Keratinocyte (primary cell): ENCODE results near the gene TH. TPM values are rescaled to one million over a fixed set of nuclear protein-coding genes. Genes with fewer than 3 reads are reported as not detected.

ENCODE experiments used
- DNase-seq: peaks from one replicate; pipeline ENCODE4 v3.0.0-alpha.2; 2011; ENCODE audit warnings: low read depth, missing footprints, low spot score
- FAIRE-seq: peaks from 2 replicates; lab custom pipeline; 2011; peaks lifted over from hg19 to GRCh38; lab: Jason Lieb, UNC
- H2AFZ ChIP-seq: 2 replicates; pipeline ENCODE4 v1.6.0; 2012; ENCODE audit warnings: low read length, control low read depth, inconsistent platforms; ENCODE audit not compliant: control insufficient read depth
- H3K27ac ChIP-seq: 2 replicates; pipeline ENCODE4 v1.5.1; 2011; ENCODE audit warnings: low read length; ENCODE audit not compliant: control insufficient read depth, insufficient read depth
- H3K27me3 ChIP-seq: 3 replicates; pipeline ENCODE4 v1.6.0; 2011; ENCODE audit warnings: low read length; ENCODE audit not compliant: control insufficient read depth, insufficient read depth; ENCODE audit errors: extremely low read depth
- H3K36me3 ChIP-seq, 2 experiments: 2 replicates in 1 of 2; 3 replicates in 1 of 2; pipeline ENCODE4 v1.5.1; 2011; ENCODE audit warnings: low read length in 2 of 2, mild to moderate bottlenecking in 1 of 2; ENCODE audit not compliant: control insufficient read depth in 2 of 2, insufficient read depth in 2 of 2; ENCODE audit errors: extremely low read depth in 1 of 2
- H3K4me1 ChIP-seq: 3 replicates; pipeline ENCODE4 v1.5.1; 2011; ENCODE audit warnings: low read length; ENCODE audit not compliant: control insufficient read depth, insufficient read depth; ENCODE audit errors: extremely low read depth
- H3K4me2 ChIP-seq: 3 replicates; pipeline ENCODE4 v1.6.0; 2011; ENCODE audit warnings: low read depth, low read length; ENCODE audit not compliant: control insufficient read depth, insufficient read depth; ENCODE audit errors: extremely low read depth
- H3K4me3 ChIP-seq, 3 experiments: fragments of 200-600 bp in 1 of 3; sonication (generic) in 1 of 3; 2 replicates in 2 of 3; 3 replicates in 1 of 3; pipeline ENCODE4 v1.5.1; 2011 to 2016; ENCODE audit warnings: low read length in 3 of 3, mild to moderate bottlenecking in 3 of 3, control low read depth in 2 of 3, inconsistent platforms in 1 of 3, low read depth in 1 of 3, mixed read lengths in 1 of 3, mixed run types in 1 of 3, moderate library complexity in 1 of 3; ENCODE audit not compliant: control insufficient read depth in 2 of 3, insufficient read depth in 2 of 3; ENCODE audit errors: extremely low read depth in 1 of 3
- H3K79me2 ChIP-seq: 2 replicates; pipeline ENCODE4 v1.6.0; 2012; ENCODE audit warnings: low read length; ENCODE audit not compliant: control insufficient read depth, insufficient read depth
- H3K9ac ChIP-seq: 3 replicates; pipeline ENCODE4 v1.6.0; 2011; ENCODE audit warnings: low read length; ENCODE audit not compliant: control insufficient read depth, insufficient read depth; ENCODE audit errors: extremely low read depth
- H3K9me1 ChIP-seq: 3 replicates; pipeline ENCODE4 v1.6.0; 2011; ENCODE audit warnings: low read length; ENCODE audit not compliant: control insufficient read depth, insufficient read depth; ENCODE audit errors: extremely low read depth
- H3K9me3 ChIP-seq: 2 replicates; pipeline ENCODE4 v1.5.1; 2012; ENCODE audit warnings: low read depth, low read length; ENCODE audit not compliant: control insufficient read depth
- H4K20me1 ChIP-seq: 3 replicates; pipeline ENCODE4 v1.6.0; 2011; ENCODE audit warnings: low read length; ENCODE audit not compliant: control insufficient read depth, insufficient read depth; ENCODE audit errors: extremely low read depth
- CTCF ChIP-seq, 3 experiments: IDR thresholded peaks in 1 of 3; conservative IDR thresholded peaks in 1 of 3; optimal IDR thresholded peaks in 1 of 3; 2 replicates in 2 of 3; 3 replicates in 1 of 3; pipeline versions ENCODE3 to v1.5.1; 2011; ENCODE audit warnings: low read length in 3 of 3, mild to moderate bottlenecking in 3 of 3, moderate library complexity in 2 of 3, control low read depth in 1 of 3, inconsistent platforms in 1 of 3; ENCODE audit not compliant: insufficient read depth in 2 of 3; ENCODE audit errors: extremely low read depth in 1 of 3
- EZH2 ChIP-seq: IDR thresholded peaks from one replicate; pipeline ENCODE4 v1.6.1; 2012; ENCODE audit warnings: inconsistent platforms, mild to moderate bottlenecking, low read length, moderate library complexity
- dilution Hi-C: fragments of 300-500 bp; cut with MboI; formaldehyde crosslinking; loops from one replicate; pipeline ENCODE4 v1.7.0; 2020; ENCODE audit warnings: low sequenced_read_pairs; ENCODE audit not compliant: extremely low pct_ligation_motif_present
- polyA plus RNA-seq, 5 experiments: library from polyadenylated mRNA; depleted of rRNA in 3 of 5; stranded (reverse) in 3 of 5; stranded (forward) in 1 of 5; unstranded in 1 of 5; fragments of >200 nt; gene quantifications; 1 replicate in 1 of 5; 2 replicates in 3 of 5; 3 replicates in 1 of 5; pipeline versions ENCODE4 v1.2.1 to v1.2.3, GENCODE V29; 2011 to 2012; ENCODE audit warnings: missing spikeins in 2 of 5, low read depth in 1 of 5, low replicate concordance in 1 of 5

The TH gene
- polyA plus RNA-seq, 1 donor (not counting 4 experiments of a cell fraction or from before 2014, with no cell fraction given): 0.50 TPM

DNA sequence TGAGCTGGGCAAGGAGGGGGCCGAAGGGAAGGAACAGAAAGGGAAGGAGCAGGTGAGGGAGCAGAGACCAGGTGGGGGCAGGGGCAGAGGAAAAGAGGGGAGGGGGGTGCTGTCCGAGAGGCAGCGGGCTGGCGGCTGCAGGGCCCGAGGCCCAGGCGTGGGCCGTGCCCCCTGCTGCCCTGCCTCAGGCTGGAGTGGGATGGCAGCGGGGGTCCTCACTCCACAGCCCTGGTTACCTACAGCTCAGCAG lies 34.7 kb downstream of the TH start:
- Histone ChIP-seq H3K36me3 (no peaks in the 10 kb centered on the region), H3K79me2 (no peaks in the 10 kb centered on the region), H3K9me1 (no peaks in the 10 kb centered on the region), H3K9me3 (no peaks in the 10 kb centered on the region), H3K4me3 (no peak overlapping the region), H4K20me1 (no peaks in the 10 kb centered on the region), H3K9ac (no peak overlapping the region), H3K4me2 (no peak overlapping the region), H2AFZ (no peak overlapping the region), H3K27me3 (peaks cover 87% of the 10 kb centered on the region), H3K4me1 (no peaks in the 10 kb centered on the region), H3K27ac (no peak overlapping the region)
- TF ChIP-seq EZH2 (no peak), CTCF (optimal IDR thresholded peaks at IDR 0.05 in 1 of 3, IDR thresholded peaks at IDR 0.05 in 1 of 3, conservative IDR thresholded peaks at IDR 0.05 in 1 of 3; ENCODE audit: extremely low read depth in 1 of 3, insufficient read depth in 2 of 3, low read length in 3 of 3) (no peak)
- dilution Hi-C loops: no loop called here
- no peak for DNase-seq
- no peak for FAIRE-seq

DNA sequence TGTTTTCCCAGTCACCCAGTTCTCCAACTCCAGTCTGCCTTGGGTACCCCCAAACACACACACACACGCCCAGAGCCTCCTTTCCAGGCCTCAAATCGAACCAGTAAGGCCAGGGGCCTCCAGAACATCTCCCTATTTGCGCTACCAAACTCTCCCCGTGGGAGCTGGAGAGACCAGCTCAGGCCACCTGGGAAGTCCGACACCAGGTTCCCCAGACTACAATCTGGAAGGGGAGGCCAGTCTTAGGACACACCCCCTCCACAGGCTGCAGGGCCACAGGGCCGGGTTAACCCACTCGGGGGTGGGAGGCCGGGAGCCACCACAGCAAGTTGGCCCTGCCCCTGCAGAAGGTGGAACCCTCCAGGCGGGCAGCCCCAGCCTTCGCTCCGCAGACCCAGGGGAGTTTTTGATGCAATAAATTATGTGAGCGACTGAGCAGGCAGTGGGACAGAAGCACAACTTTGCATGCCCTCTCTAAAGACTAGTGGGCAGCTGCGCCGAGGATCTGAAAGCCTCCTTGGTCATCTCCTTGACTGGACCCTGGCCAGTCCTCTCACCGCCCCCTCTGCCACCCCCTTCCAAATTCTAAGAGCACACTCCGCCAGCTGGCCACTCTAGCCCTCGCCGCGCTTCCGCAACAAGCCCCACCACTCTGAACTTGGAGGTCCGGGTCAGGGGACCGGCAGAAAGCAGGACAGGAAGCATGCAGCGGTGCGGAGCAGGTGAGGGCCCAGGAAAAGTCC lies 35.2 kb downstream of the TH start:
- Histone ChIP-seq H3K9me1 (no peaks in the 10 kb centered on the region), H3K27ac (no peak overlapping the region), H3K4me2 (no peak overlapping the region), H3K9ac (no peak overlapping the region), H2AFZ (no peak overlapping the region), H3K9me3 (no peaks in the 10 kb centered on the region), H3K36me3 (no peaks in the 10 kb centered on the region), H3K79me2 (no peaks in the 10 kb centered on the region), H3K27me3 (peaks cover 87% of the 10 kb centered on the region), H3K4me3 (no peak overlapping the region), H3K4me1 (no peaks in the 10 kb centered on the region), H4K20me1 (no peaks in the 10 kb centered on the region)
- no peak for FAIRE-seq
- dilution Hi-C loops: no loop called here
- no peak for DNase-seq
- TF ChIP-seq CTCF (optimal IDR thresholded peaks at IDR 0.05 in 1 of 3, IDR thresholded peaks at IDR 0.05 in 1 of 3, conservative IDR thresholded peaks at IDR 0.05 in 1 of 3; ENCODE audit: extremely low read depth in 1 of 3, insufficient read depth in 2 of 3, low read length in 3 of 3) (no peak), EZH2 (no peak)
